Measurements from ENCODE around the gene MYOCOS.

MYOCOS gene

DNA sequence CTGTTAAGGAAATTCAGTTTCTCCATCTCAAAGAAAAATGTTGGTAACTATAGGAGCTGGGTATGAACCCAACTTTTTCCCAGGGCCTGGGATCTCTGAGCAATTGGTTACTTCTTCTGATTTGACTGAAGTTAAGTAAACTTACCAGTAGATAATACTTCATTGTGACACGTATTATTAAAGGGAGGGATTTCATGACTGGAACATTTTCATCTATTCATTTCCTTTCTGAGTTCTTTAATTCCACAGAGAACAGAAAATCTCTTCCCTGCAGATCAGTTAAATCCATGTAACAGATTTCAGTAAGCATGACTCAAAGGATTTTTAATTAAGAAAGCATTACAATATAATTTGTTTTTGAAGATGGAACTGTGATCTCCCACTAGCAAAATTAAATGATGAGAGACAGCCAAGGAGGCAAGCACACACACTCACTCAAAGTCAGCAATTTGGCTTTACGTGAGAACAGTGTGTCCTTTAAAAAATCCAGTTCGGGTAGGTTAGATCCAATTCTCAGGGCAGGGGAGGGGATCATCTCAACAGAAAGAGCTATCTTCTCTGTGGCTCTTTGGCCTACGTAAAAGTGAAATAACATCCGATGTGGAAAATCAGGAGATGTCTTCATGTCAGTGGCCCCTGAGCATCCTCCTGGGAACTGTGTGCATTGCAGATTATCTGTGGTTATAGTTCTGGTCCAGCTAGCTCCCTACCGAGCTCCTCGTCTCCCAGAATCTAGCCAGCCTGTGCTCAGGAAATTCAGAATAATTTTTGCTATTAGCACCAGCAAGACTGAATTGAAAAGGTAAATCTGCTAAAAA lies 41.2 kb downstream of the MYOCOS start:
- no peak for DNase-seq (ENCODE audit: low read depth, low spot score)

DNA sequence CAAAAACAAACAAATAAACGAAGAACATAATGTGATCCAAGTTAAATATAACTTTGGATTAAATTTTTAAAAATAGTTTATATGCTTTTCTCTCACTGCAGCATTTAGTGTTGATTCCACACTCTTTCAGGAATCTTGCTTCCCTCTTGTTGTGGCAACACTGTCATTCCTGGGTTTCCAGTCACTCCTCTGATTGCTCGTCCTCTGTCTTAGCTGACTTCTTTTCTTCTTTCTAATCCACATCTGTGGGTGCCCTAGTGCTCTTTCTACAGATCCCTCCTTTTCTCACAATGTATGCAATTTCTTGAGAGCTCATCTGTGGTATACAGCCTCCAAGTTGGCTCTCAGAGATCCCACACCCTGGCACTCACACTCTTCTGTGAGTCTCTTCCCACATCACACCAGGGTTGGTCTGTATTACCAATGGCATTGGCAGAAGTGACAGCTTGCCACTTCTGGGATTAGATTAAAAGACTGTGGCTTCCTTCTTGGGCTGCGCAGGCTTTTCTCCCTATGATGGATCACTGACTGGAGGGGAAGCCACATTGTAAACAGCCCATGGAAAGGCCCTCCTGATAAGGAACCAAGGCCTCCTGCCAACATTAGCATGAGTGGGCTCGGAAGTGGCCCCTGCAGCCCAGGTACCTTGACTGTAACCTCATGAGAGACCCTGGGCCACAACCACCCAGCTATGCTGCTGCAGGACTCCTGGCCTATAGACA lies 42.0 kb downstream of the MYOCOS start:
- no peak for DNase-seq (ENCODE audit: low read depth, low spot score)

- DNase-seq (ENCODE audit: low read depth, low spot score) = no peak
Observed at GRCh38 chr1:171664976-171665375, 42.9 kb downstream of the MYOCOS start.

DNA sequence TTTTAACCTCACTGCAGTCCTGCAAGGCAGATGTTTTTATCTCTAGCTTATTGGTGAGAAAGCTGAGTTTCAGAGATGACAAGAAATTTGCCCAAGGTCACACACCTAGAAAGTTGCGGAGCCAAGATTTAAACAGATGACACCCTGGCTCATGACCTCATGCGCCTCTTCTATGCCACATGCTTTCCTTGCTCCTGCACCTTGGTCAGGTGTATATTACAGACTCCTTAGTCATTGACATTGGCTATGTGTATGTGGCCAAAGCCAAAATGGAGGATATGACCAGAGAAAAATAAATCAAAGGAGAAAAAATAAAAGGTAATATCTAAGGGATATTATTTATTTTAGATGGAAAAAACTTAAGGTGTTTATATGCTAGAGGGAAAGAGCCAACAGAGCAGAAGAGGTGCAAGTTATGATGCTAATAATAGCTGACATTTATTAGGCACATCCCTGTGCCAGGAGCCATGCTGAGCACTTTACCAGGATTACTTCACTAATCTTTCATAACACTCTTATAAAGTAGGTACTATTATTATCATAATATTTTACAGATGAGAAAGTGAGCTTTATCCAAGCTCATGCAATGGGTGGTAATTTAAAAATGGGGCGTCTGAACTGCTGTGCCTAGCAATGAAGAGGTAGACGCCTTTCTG lies 44.2 kb downstream of the MYOCOS start:
- no peak for DNase-seq (ENCODE audit: low read depth, low spot score)

GRCh38 chr1:171668372-171668771 lies 46.3 kb downstream of the MYOCOS start:
- no peak for DNase-seq (ENCODE audit: low read depth, low spot score)

- DNase-seq (ENCODE audit: low read depth, low spot score) = no peak
Observed at GRCh38 chr1:171670739-171671138, 48.7 kb downstream of the MYOCOS start.

DNA sequence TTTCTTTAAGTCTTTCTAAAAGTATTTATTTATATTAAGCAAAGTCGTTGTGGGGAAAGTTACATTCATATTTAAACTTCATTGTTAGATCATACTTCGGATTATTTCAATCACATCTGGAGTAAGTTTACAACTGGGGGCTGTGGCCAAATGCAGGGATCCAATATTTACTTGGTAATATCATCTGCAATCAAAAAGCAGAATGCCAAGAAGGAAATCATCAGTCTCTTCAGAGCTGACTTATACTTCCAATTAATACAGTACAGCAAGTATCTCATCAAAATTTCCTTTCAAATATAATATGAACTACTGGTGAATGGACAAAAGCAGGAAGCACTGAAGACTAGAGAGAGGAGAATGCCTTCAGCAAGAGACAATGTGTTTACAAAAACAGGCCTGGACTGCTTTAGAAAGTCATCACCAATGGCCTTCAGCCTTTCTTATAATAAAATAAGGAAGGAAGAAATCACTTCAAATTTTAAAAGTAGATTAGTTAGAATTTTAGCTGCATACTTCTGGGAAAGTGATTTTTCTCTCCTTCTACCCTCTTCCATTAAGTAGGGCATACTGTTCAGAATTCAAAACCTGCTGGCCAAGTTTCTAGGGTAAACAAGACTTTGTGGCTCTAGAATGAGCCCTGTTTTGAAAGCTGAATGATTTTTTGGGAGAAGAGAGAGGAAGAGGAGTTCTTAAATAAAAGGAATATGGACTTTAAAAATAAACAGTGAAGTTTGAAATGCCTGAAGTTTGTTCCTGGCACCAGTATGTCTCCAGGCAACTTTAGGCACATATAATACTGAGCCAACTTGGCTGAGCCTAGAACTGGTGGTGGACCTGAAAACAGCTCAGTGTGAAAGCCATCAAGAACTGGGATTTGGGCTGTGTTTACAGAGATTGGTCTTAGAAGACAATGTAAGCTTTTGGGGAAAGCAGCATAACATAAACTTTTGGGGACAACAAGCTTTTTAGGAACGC lies 52.7 kb downstream of the MYOCOS start:
- no peak for DNase-seq (ENCODE audit: low read depth, low spot score)

Data from brain pericyte (primary cell).